GM12891 (cell line): ENCODE data around the gene SCN7A.

Source experiments
- POLR2A ChIP-seq: IDR thresholded peaks from 2 replicates; pipeline ENCODE4 v1.6.1; 2011; ENCODE audit warnings: low read depth, low read length, control low read depth
- POLR2AphosphoS5 ChIP-seq: IDR thresholded peaks from 2 replicates; pipeline ENCODE4 v1.6.1; 2011; ENCODE audit warnings: low read depth, low read length, control low read depth
- POU2F2 ChIP-seq: IDR thresholded peaks from 2 replicates; pipeline ENCODE4 v1.6.1; 2011; ENCODE audit warnings: low read depth, mild to moderate bottlenecking, control low read depth, low read length, moderate library complexity
- SPI1 ChIP-seq: IDR thresholded peaks from 2 replicates; pipeline ENCODE4 v1.6.1; 2011; ENCODE audit warnings: low read depth, low read length, control low read depth
- TAF1 ChIP-seq: IDR thresholded peaks from 2 replicates; pipeline ENCODE4 v1.6.1; 2011; ENCODE audit warnings: low read depth, low read length, control low read depth

GRCh38 chr2:166405569-166405926 is 88.5 kb downstream of the SCN7A start:
- TF ChIP-seq TAF1, result no peak
- TF ChIP-seq POLR2A, result no peak
- no peak for TF ChIP-seq POLR2AphosphoS5
- no peak for TF ChIP-seq SPI1
- TF ChIP-seq POU2F2, result no peak
